ENCODE results near the gene ACAD9.
"Not testable (repeated sequence)": the region's sequence is repeated elsewhere in the genome, so short reads cannot be mapped to it uniquely, and the experiment has no call there.

ACAD9 gene

GRCh38 chr3:128879125-128879969 lies at the start of gene ACAD9:
TSS of gene ACAD9 (plus strand) at chr3:128879620. CDS start at chr3:128879692, 72 bp downstream.
- DNase-seq, result peak; percentile 93

GRCh38 chr3:128829925-128830625 lies 49.3 kb upstream of the ACAD9 start:
- not testable (repeated sequence) for DNase-seq

DNA sequence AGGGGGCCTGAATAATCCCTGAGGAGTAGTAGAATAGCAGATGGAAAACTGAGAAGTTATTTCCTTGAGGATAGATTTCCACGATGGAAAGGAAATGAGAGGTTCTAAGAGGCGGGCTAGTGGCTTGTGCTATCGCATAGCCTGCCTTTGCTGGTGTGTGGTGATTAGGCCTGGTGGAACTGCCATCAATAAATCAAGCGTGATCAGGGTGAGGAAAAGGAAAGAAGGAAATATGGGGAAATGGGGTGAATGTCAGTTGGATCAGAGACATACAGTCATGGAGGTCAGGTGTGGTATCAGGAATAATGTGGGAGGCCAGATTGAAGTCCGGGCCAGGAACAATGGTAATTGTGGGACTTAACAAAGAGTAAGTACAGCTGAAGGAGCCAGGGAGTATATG lies 48.7 kb upstream of the ACAD9 start:
- not testable (repeated sequence) for DNase-seq

DNA sequence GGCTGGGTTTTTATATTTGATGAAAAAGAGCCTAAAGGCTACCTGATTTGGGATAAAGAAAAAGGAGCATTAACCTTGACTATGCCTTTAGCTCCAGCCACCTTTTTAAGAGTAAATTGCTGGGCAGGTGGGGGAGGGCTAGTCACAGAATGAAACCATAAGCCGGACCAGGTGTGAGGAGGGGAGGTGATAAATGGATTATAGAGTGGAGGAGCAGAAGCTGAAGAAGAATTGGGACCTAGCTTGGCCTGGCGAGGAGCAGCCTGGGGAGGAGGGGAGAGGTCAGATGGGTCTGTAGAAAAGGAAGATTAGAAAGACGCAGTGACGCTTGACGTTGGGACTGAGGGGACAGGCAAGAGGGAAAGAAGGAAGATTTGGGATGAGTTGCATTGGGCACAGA lies 46.4 kb upstream of the ACAD9 start:
- not testable (repeated sequence) for DNase-seq

- DNase-seq, result no peak
Observed at GRCh38 chr3:128835096-128835495, 44.3 kb upstream of the ACAD9 start.

- no peak for DNase-seq
Observed at GRCh38 chr3:128841926-128842920, 37.2 kb upstream of the ACAD9 start.

GRCh38 chr3:128844502-128844901 lies 34.9 kb upstream of the ACAD9 start:
- no peak for DNase-seq

GRCh38 chr3:128845119-128845777 lies 34.2 kb upstream of the ACAD9 start:
- peak; percentile 22 for DNase-seq

DNA sequence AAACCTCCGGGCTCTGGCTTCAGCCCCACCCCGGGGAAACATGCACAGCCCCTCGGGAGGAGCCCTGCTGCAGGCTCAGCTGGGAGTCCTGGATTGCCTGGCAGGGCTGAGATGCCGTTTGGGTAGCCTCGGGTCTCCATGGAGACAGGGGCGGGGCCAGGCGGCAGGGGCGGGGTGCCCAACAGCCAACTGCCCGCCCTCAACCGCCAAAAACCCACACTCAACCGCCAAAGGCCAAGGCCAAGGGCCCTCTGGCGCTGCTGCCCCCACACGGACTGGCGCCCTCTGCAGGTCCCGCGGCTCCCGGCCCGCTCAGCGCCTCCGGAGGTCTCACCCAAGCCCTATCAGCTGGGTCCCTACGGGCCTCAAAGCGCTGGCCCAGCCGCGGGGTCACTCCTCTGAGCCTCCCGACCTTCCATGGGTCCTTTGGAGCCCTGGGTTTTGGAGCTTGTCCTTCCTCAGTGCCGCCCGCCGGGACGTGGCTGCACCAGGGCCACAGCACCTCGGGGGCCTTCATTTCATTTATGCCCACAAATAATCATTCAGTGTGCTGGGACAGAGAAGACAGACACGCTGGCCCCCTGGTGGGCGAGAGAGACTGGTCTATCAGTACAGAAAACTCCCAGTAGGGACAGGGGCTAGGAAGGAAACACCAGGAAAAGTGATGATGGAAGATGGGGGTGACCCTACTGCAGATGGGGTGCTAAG lies 33.5 kb upstream of the ACAD9 start:
- DNase-seq, result peak; percentile 88

DNA sequence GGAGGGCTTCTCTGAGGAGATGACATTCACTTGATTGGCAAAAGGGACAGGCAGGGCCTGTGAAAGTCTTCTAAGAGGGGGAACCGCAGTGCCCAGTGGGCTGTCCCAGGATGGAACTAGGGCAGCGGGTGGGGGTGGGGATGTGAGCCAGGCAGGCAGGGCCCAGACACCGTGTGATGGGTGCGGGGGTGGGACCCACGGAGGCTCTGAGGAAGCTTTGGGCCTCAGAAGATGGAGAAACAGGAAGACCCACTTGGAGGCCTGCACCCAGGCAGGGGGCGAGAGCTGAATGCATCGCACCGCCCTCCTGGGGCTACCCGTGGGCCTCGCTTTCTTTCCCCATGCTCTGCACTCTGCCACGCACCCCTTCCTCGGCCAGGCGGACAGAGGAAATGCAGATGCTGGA lies 32.9 kb upstream of the ACAD9 start:
- DNase-seq, result peak; percentile 91

GRCh38 chr3:128847666-128848370 lies 31.6 kb upstream of the ACAD9 start:
- no peak for DNase-seq

- DNase-seq, result no peak
Observed at GRCh38 chr3:128848936-128849335, 30.5 kb upstream of the ACAD9 start.

DNA sequence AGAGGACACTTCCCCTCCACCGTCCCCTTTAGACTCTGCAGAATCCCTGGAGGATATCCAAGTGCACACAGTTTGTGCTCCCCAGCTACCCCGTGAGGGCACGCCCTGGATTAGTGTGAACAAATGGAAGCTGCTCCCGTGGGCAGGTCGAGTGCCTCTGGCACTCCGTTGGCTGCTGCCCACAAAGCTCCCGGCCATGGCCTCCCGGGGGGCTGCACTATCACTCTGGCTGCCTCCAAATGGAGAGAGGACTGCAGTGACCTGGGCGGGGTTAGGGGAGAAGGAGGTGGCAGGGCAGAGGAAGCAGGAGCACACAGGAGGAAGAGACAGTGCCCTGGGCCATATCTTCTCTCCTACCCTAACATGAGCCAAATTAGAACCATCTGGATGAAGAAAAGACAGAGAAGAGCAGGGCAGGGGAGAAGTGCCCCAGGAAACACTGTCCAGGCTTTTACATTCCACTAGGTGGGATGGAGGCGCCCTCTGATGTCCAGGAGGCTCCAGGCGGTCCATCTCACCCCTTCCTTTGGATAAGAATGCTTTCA lies 29.4 kb upstream of the ACAD9 start:
- DNase-seq, result no peak

- DNase-seq, result no peak
Observed at GRCh38 chr3:128850544-128850943, 28.9 kb upstream of the ACAD9 start.

DNA sequence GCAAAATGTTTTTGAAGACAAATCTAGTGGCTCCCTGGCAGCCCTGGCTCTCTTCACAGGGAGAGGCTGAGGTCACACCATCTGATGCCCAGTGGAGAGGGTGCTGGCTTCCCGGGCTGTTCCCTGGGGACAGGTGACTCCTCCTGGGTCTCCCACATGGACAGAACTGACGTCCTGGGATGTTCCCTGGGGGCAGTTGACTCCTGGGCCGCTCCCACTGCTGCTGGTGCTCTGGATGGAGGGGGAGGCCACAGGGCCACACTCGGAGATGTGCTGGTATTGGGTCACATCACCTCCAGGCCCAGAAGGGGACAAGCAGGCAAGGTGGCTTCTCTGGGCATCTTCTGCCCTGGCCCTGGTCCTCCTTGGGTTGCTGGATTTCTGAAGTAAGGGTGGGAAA lies 27.8 kb upstream of the ACAD9 start:
- no peak for DNase-seq

DNA sequence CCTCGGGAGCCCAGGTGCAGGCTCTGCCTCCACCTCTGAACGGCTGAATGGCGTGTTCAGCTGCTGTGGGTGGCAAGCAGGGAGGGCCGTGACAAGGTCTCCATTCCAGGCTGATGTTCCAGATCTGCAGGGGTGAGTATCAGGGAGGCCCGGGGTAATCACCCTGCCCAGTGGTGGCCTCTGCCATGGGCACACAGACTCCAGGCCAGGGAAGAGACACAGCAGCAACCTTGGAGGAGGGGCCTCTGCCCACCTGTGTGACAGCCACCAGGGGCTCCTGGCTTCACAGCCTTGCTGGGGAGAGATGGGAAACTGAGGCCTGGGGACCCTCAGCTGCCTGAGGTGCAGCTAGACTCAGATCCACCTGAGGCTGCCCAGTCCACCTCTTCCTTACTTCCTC lies 25.6 kb upstream of the ACAD9 start:
- DNase-seq, result no peak

DNA sequence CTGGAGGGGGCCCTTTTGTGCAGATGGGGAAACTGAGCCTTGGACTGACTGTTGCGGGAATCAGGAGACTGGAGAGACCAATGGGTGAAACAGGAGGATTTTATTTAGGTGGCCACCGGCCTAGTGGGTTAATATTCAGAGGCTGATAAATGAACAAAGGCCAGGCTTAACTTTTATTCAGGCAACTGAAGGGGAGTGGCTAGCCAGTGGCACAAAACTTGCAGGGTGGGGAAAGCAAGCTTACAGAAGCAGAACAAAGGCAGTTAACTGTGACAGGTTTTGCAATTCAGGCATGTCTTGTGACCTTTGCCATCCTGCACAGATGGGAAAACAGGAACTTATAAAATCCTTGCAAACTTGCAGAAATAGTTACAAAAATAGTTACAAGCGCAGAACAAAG lies 24.9 kb upstream of the ACAD9 start:
- DNase-seq, result peak; percentile 96

DNA sequence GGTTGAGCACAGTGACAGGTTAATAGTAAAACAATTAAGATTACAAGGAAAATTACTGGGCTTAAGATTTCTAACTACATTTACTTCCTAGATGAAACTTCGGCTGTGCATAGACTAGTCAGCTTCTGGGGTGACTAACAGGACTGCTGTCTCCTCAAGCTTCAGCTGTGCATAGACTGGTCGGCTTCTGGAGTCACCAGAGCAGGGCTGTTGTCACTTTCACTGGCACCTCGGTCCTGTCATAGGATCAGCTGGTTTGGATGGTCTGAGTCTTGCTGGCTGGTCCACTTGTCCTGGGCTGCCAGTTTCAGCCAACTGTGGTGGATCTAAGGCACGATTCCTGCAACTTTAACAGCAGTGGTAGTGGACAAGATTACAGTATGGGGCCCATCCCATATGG lies 23.9 kb upstream of the ACAD9 start:
- no peak for DNase-seq

DNA sequence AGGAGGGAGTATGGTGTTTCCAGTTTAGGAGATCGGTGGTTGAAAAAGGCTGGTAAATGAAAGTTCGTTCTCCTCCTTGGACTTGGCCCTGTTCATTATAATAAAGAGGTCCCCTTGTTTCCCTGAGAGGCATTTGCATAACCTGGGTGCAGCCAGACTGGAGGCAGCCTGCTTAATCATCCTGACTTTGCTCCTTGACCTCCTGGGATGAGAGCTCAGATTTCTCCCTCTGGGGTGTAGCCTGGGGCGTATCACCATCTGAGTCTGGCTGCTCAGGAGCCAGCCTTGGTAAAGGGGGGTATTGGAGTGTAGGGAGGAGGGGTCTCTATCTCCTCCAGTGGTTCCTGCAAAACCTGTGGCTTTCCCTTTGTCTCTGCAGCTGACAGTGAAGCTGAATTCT lies 21.3 kb upstream of the ACAD9 start:
- no peak for DNase-seq

DNA sequence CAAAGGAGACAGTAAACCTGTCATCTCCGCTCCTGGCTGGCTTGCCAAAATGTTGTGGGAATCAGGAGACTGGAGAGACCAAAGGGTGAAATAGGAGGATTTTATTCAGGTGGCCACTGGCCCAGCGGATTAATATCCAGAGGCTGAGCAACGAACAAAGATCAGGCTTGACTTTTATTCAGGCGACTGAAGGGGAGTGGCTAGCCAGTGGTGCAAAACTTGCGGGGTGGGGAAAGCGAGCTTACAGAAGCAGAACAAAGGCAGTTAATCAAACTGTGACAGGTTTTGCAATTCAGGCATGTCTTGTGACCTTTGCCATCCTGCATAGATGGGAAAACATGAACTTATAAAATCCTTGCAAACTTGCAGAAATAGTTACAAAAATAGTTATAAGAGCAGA lies 19.8 kb upstream of the ACAD9 start:
- no peak for DNase-seq

DNA sequence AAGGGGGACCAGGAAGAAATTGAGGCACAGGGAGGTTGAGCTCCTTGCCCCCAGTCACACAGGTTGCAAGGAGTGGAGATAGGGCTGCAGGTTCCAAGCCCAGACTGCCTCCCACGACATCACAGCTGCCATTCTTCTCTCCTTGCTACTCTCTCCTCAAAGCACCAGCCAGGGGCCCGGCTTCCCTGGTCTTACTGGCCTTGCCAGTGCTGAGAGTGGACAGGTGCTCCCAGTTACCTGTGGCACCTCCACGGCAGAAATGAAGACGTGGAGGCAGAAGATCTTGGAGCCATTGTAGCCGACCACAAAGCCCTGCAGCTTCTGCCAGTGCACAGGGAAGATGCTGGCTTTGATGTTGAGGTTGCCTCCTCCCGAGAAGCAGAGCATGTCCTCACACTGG lies 17.9 kb upstream of the ACAD9 start:
- no peak for DNase-seq

Data from GF-D8 (cell line).